Measurements from ENCODE around the gene FUT4.

FUT4 gene

DNA sequence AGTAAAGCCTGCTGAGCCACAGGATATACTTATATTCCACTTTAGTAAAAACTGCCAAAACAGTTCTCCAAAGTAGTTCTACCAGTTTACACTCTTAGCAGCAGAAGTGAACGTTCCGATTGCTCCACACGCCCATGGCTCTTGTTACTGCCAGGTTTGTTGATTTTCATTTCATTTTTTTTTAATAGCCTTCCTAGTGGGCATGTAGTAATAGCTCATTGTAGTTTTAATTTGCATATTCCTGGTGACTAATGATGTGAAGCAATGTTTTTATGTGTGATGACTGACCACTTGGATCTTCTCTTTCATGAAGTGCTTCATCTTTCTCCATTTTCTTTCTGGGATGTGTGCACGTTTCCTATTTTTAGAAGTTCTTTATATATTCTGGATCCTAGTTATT is 36.2 kb upstream of the FUT4 start:
- no peak for DNase-seq (ENCODE audit: low read depth)
- H3K4me3 ChIP-seq (ENCODE audit: low read depth, low read length), result no peak overlapping the region
- TF ChIP-seq, protein P1, sequence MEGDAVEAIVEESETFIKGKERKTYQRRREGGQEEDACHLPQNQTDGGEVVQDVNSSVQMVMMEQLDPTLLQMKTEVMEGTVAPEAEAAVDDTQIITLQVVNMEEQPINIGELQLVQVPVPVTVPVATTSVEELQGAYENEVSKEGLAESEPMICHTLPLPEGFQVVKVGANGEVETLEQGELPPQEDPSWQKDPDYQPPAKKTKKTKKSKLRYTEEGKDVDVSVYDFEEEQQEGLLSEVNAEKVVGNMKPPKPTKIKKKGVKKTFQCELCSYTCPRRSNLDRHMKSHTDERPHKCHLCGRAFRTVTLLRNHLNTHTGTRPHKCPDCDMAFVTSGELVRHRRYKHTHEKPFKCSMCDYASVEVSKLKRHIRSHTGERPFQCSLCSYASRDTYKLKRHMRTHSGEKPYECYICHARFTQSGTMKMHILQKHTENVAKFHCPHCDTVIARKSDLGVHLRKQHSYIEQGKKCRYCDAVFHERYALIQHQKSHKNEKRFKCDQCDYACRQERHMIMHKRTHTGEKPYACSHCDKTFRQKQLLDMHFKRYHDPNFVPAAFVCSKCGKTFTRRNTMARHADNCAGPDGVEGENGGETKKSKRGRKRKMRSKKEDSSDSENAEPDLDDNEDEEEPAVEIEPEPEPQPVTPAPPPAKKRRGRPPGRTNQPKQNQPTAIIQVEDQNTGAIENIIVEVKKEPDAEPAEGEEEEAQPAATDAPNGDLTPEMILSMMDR (IDR thresholded peaks at IDR 0.05; ENCODE audit: control insufficient read depth, extremely low read depth, insufficient read depth), result no peak

DNA sequence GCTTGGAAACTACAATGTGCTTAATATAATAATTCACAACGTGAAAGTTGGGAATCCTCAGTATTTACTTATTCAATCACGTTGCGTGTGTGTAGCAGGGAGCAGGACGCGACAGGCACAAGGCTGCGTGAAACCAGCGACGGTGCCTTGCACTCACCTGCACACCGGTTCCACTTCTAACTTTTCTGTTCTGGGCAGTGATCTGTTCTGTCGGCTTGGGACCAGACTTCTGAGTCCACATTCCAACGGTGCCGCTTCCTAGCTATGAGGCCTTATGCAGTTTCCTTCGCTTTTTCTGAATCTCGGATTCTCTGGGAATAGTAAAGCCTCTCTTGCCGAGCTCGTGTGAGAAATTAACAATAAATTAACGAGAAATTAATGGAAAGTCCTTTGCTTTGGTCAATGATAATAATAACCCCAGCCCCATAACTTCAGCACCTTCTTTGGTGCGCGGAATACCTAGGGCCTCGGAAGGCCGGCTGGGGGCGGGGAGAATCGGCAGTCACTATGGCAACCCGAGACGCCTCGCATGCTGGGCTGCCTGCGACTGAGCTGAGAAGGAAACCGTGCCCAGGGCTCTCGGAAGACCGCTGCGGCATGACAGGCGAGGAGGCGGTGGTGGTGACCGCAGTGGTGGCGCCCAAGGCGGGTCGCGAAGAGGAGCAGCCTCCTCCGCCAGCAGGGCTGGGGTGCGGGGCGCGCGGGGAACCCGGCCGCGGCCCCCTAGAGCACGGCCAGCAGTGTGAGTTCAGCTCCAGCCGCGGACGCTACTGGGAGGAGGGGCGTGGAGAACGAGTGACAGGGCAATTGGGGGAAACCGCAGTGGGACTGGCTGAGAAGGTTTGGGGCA is 31.6 kb upstream of the FUT4 start, which contains the start of gene C11orf97:
Gene C11orf97 (plus strand): TSS at position 530 of the 850 bp plus-strand sequence. CDS start 68 bp downstream, at position 598.
- no peak for DNase-seq (ENCODE audit: low read depth)
- TF ChIP-seq, protein P1 (IDR thresholded peaks at IDR 0.05; ENCODE audit: control insufficient read depth, extremely low read depth, insufficient read depth), result no peak
- H3K4me3 ChIP-seq (ENCODE audit: low read depth, low read length), result peak within 1 kb of the TSS; percentile 31

DNA sequence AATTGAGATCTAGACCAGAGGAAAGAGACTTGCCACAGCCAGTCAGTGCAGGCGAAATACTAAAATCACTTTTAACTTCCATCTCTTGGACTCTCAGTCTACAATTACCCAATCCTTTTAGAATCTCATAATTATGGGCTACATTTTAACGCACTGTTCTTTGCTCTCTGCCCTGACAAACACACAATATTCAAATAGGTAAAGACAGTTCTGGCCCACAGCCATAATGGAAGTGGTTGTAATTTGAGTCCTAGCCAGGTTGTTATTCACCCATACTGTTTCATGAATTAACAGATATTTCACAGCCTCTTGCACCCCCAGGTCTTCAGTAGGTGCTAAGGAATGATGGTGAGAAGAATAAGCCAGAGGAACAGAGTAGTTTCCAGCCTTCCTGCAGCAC is 30.6 kb upstream of the FUT4 start:
- H3K4me3 ChIP-seq (ENCODE audit: low read depth, low read length), result no peak overlapping the region
- no peak for DNase-seq (ENCODE audit: low read depth)
- TF ChIP-seq, protein P1 (IDR thresholded peaks at IDR 0.05; ENCODE audit: control insufficient read depth, extremely low read depth, insufficient read depth), result no peak

GRCh38 chr11:94515398-94515797 is 28.3 kb upstream of the FUT4 start:
- no peak for DNase-seq (ENCODE audit: low read depth)
- H3K4me3 ChIP-seq (ENCODE audit: low read depth, low read length), result no peak overlapping the region
- TF ChIP-seq, protein P1 (IDR thresholded peaks at IDR 0.05; ENCODE audit: control insufficient read depth, extremely low read depth, insufficient read depth), result no peak

GRCh38 chr11:94516725-94517124 is 27.0 kb upstream of the FUT4 start:
- DNase-seq (ENCODE audit: low read depth), result no peak
- TF ChIP-seq, protein P1 (IDR thresholded peaks at IDR 0.05; ENCODE audit: control insufficient read depth, extremely low read depth, insufficient read depth), result no peak

DNA sequence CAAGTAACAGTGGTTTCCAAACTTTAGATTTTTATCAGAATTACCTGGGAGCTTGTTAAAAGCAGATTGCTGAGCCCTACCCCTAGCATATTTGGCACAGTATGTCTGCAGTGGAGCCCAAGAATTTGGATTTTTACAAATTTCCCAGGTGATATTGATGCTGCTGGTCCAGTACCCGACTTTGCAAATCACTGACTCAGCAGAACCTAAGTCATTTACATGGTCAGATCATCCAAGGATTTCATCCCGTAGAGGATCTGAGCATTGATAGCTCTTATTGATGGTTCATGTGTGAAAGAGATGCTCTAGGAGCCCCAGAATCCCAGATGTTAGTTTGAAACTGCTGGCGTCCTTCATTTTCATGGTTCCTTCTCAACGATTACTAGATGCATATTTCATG is 25.4 kb upstream of the FUT4 start:
- no peak for DNase-seq (ENCODE audit: low read depth)
- no peak overlapping the region for H3K4me3 ChIP-seq (ENCODE audit: low read depth, low read length)
- TF ChIP-seq, protein P1 (IDR thresholded peaks at IDR 0.05; ENCODE audit: control insufficient read depth, extremely low read depth, insufficient read depth), result no peak

More at GRCh38 chr11:94516725-94517124, 27.0 kb upstream of the FUT4 start:
- H3K4me3 ChIP-seq (ENCODE audit: low read depth, low read length), result no peak overlapping the region

Measured in LNCaP clone FGC (cell line).